ENCODE measurements around the gene PALD1.
"Not testable (repeated sequence)": the region's sequence is repeated elsewhere in the genome, so short reads cannot be mapped to it uniquely, and the experiment has no call there.

Gene PALD1

GRCh38 chr10:70603449-70603801 is 124.9 kb downstream of the PALD1 start:
- TF ChIP-seq, protein P1, sequence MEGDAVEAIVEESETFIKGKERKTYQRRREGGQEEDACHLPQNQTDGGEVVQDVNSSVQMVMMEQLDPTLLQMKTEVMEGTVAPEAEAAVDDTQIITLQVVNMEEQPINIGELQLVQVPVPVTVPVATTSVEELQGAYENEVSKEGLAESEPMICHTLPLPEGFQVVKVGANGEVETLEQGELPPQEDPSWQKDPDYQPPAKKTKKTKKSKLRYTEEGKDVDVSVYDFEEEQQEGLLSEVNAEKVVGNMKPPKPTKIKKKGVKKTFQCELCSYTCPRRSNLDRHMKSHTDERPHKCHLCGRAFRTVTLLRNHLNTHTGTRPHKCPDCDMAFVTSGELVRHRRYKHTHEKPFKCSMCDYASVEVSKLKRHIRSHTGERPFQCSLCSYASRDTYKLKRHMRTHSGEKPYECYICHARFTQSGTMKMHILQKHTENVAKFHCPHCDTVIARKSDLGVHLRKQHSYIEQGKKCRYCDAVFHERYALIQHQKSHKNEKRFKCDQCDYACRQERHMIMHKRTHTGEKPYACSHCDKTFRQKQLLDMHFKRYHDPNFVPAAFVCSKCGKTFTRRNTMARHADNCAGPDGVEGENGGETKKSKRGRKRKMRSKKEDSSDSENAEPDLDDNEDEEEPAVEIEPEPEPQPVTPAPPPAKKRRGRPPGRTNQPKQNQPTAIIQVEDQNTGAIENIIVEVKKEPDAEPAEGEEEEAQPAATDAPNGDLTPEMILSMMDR (IDR thresholded peaks at IDR 0.05; ENCODE audit: low read depth, low read length, missing control alignments) = no peak
- DNase-seq (ENCODE audit: low read depth) = no peak
- in situ Hi-C loops (cut with HindIII; ENCODE audit: low sequenced_read_pairs) = no loop called here
- no peak overlapping the region for H3K4me3 ChIP-seq (ENCODE audit: low read depth, low read length)

DNA sequence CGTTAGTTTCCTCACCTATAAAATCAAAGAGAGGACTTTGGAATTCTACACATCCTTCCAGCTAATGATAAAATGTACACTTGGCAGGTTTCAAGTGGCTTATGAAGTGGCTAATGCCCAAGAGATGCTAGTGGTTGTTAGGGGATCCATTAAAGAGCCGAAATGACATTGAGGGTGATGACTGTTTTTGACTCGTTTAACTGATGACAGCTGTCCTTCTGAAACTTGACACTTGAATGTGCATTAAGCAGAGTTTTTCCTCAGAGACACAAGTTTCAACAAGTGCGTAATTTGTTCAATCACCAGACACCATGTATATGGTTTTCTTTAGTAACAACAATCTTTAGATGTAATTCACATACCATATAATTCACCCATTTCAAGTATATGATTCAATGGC is 125.5 kb downstream of the PALD1 start:
- TF ChIP-seq, protein P1 (IDR thresholded peaks at IDR 0.05; ENCODE audit: low read depth, low read length, missing control alignments) = no peak
- DNase-seq (ENCODE audit: low read depth) = no peak
- H3K4me3 ChIP-seq (ENCODE audit: low read depth, low read length) = no peak overlapping the region
- in situ Hi-C loops (cut with HindIII; ENCODE audit: low sequenced_read_pairs) = no loop called here

DNA sequence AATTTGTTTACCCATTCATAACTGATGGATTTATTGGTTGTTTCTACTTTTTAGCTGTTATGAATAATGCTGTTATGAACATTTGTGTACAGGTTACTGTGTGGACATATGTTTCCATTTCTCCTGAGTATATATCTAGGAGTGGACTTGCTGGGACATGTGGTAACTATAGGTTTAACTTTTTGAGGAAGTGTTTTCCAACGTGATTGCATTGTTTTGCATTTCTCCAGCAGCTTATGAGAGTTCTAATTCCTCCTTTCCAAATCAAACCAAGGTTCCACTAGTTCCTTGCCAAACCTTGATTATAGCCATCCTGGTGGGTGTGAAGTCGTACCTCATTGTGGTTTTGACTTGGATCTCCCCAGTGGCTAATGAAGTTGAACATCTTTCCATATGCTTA is 126.6 kb downstream of the PALD1 start:
- in situ Hi-C loops (cut with HindIII; ENCODE audit: low sequenced_read_pairs) = no loop called here
- DNase-seq (ENCODE audit: low read depth) = no peak
- H3K4me3 ChIP-seq (ENCODE audit: low read depth, low read length) = no peak overlapping the region
- TF ChIP-seq, protein P1 (IDR thresholded peaks at IDR 0.05; ENCODE audit: low read depth, low read length, missing control alignments) = no peak

DNA sequence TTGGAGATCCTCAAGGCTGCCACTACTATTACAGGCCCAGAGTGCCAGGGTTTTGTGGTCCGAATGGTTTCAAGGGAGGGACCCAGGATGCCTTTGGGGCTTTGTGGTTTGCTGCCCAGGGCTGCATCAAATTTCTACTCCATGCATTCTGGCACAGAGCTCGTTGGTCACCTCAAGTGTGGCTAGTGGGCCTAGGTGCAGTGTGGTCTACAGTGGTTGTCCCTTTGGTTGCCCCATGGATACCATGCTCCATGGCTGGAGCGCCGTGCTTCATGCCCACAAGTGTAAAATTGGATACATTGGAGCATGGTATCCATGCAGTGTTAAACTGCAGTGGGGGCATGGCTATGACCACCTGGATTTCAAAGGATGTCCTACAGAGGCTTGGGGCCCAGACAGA is 129.4 kb downstream of the PALD1 start:
- in situ Hi-C loops (cut with HindIII; ENCODE audit: low sequenced_read_pairs) = no loop called here
- no peak overlapping the region for H3K4me3 ChIP-seq (ENCODE audit: low read depth, low read length)
- TF ChIP-seq, protein P1 (IDR thresholded peaks at IDR 0.05; ENCODE audit: low read depth, low read length, missing control alignments) = no peak
- DNase-seq (ENCODE audit: low read depth) = no peak

DNA sequence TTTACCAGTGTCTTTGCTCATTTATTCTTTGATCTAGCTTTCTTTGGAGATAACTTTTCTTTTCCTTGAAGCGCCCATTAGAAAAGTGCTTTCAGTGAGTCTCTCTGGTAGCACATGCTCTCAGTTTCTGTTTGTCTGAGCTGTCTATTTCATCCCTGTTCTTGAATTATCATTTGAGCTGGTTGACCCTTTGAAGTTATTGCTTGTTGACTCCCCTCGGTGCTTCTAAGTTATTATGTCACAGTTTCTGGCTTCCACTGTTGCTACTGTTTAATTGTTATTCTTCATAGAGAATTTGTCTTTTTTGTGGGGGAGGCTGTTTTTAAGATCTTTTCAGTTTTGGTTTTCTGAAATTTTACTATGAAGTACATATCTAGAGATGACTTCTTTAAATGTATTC is 135.4 kb downstream of the PALD1 start:
- in situ Hi-C loops (cut with HindIII; ENCODE audit: low sequenced_read_pairs) = no loop called here
- no peak overlapping the region for H3K4me3 ChIP-seq (ENCODE audit: low read depth, low read length)
- no peak for DNase-seq (ENCODE audit: low read depth)
- TF ChIP-seq, protein P1 (IDR thresholded peaks at IDR 0.05; ENCODE audit: low read depth, low read length, missing control alignments) = no peak

DNA sequence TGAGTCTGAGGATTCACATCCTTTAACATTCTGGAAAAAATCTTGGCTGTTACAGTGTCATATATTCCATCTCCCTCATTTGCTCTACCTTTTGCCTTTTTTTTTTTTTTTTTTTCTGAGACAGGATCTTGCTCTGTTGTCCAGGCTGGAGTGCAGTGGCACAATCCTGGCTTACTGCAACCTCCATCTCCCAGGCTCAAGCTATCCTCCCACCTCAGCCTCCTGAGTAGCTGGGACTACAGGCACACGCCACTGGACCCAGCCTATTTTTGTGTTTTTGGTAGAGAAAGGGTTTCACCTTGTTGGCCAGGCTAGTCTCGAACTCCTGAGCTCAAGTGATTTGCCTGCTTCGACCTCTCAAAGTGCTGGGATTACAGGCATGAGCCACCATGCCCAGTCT is 135.8 kb downstream of the PALD1 start:
- DNase-seq (ENCODE audit: low read depth); H3K4me3 ChIP-seq (ENCODE audit: low read depth, low read length); in situ Hi-C loops (cut with HindIII; ENCODE audit: low sequenced_read_pairs): not testable (repeated sequence)

DNA sequence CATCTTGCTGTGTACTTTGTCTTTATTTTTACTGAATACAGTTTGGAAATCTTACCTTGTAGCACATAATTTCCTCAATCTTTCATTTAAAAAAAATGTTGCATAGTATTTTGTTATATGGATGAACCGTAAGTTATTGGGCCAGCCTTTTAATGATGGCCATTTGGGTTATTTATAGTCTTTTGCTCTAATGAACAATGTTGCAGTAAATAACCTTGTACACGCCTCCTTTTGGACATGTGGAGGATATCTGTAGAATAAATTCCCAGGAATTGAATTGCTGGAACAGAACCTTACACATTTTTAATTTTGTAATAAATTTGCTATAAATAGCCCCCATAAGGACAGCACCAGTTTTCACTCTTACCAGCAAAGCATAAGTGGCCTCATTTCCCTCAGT is 136.6 kb downstream of the PALD1 start:
- in situ Hi-C loops (cut with HindIII; ENCODE audit: low sequenced_read_pairs) = no loop called here
- no peak for DNase-seq (ENCODE audit: low read depth)
- TF ChIP-seq, protein P1 (IDR thresholded peaks at IDR 0.05; ENCODE audit: low read depth, low read length, missing control alignments) = no peak
- no peak overlapping the region for H3K4me3 ChIP-seq (ENCODE audit: low read depth, low read length)

All from astrocyte of the cerebellum (primary cell).